GM21737 (cell line): ENCODE measurements around the gene CLCN6.

ENCODE experiments used
- ATAC-seq: cut with Tn5 transposase; IDR thresholded peaks from one replicate; pipeline ENCODE4 v1.9.1; 2021; ENCODE audit warnings: mild to moderate bottlenecking, moderate library complexity; ENCODE audit not compliant: unreplicated experiment

The CLCN6 gene

GRCh38 chr1:11847667-11848372, 41.8 kb downstream of the CLCN6 start, which contains the start of gene NPPA:
TSS of gene NPPA (minus strand) at chr1:11847783. CDS start at chr1:11847684, 99 bp downstream.
- no peak for ATAC-seq

GRCh38 chr1:11848373-11848700, 42.3 kb downstream of the CLCN6 start:
- ATAC-seq, result no peak

- no peak for ATAC-seq
These were observed 44.2 kb downstream of the CLCN6 start for GRCh38 chr1:11850156-11850555.

- no peak for ATAC-seq
These were observed 45.2 kb downstream of the CLCN6 start for GRCh38 chr1:11851180-11851579.

GRCh38 chr1:11854519-11854918, 48.5 kb downstream of the CLCN6 start:
- ATAC-seq, result no peak

GRCh38 chr1:11855430-11855829, 49.4 kb downstream of the CLCN6 start:
- no peak for ATAC-seq

GRCh38 chr1:11856698-11857097, 50.7 kb downstream of the CLCN6 start:
- no peak for ATAC-seq

GRCh38 chr1:11857164-11857851, 51.3 kb downstream of the CLCN6 start:
- no peak for ATAC-seq

- no peak for ATAC-seq
These were observed 52.2 kb downstream of the CLCN6 start for GRCh38 chr1:11858158-11858557.

GRCh38 chr1:11858613-11858967, 52.6 kb downstream of the CLCN6 start, which contains the start of gene NPPB:
TSS of gene NPPB (minus strand) at chr1:11858945. CDS start at chr1:11858833, 112 bp downstream.
- no peak for ATAC-seq

- no peak for ATAC-seq
These were observed 53.2 kb downstream of the CLCN6 start for GRCh38 chr1:11858968-11859871.

- ATAC-seq, result no peak
These were observed 54.1 kb downstream of the CLCN6 start for GRCh38 chr1:11860083-11860482.

- ATAC-seq, result no peak
These were observed 54.6 kb downstream of the CLCN6 start for GRCh38 chr1:11860587-11860986.

GRCh38 chr1:11862890-11863289, 56.9 kb downstream of the CLCN6 start:
- no peak for ATAC-seq

GRCh38 chr1:11868331-11868980, 62.5 kb downstream of the CLCN6 start:
- ATAC-seq, result no peak

- ATAC-seq, result no peak
These were observed 63.1 kb downstream of the CLCN6 start for GRCh38 chr1:11869104-11869503.

GRCh38 chr1:11869650-11870207, 63.7 kb downstream of the CLCN6 start:
- ATAC-seq, result no peak

GRCh38 chr1:11872545-11872944, 66.6 kb downstream of the CLCN6 start:
- ATAC-seq, result no peak

- ATAC-seq, result no peak
These were observed 67.6 kb downstream of the CLCN6 start for GRCh38 chr1:11873395-11874257.

GRCh38 chr1:11874258-11874562, 68.2 kb downstream of the CLCN6 start:
- ATAC-seq, result no peak
